ENCODE data around the gene C6orf89.
"Not testable (repeated sequence)": the region's sequence is repeated elsewhere in the genome, so short reads cannot be mapped to it uniquely, and the experiment has no call there.

The C6orf89 gene

DNA sequence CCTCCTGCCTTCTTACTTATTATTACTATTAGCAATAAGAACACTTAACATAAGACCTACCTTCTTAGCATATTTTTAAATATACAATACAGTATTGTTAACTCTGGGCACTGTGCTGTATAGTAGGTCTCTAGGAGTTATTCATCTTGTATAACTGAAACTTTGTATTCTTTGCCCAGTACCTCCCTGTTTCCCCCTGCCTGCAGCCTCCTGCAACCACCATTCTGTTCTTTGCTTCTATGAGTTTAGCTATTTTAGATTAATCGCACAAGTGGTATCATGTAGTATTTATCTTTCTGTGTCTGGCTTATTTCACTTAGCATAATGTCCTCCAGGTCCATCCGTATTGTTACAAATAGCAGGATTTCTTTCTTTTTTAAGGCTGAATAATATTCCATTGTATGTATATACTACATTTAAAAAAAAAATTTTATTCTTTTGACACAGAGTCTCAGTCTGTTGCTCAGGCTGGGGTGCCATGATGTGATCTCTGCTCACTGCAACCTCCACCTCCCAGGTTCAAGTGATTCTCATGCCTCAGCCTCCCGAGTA is 4.4 kb downstream of the C6orf89 start:
- TF ChIP-seq, protein P1, sequence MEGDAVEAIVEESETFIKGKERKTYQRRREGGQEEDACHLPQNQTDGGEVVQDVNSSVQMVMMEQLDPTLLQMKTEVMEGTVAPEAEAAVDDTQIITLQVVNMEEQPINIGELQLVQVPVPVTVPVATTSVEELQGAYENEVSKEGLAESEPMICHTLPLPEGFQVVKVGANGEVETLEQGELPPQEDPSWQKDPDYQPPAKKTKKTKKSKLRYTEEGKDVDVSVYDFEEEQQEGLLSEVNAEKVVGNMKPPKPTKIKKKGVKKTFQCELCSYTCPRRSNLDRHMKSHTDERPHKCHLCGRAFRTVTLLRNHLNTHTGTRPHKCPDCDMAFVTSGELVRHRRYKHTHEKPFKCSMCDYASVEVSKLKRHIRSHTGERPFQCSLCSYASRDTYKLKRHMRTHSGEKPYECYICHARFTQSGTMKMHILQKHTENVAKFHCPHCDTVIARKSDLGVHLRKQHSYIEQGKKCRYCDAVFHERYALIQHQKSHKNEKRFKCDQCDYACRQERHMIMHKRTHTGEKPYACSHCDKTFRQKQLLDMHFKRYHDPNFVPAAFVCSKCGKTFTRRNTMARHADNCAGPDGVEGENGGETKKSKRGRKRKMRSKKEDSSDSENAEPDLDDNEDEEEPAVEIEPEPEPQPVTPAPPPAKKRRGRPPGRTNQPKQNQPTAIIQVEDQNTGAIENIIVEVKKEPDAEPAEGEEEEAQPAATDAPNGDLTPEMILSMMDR (IDR thresholded peaks at IDR 0.05; ENCODE audit: low read depth, low read length), result no peak
- no peak for DNase-seq (ENCODE audit: extremely low read depth, low read depth)

DNA sequence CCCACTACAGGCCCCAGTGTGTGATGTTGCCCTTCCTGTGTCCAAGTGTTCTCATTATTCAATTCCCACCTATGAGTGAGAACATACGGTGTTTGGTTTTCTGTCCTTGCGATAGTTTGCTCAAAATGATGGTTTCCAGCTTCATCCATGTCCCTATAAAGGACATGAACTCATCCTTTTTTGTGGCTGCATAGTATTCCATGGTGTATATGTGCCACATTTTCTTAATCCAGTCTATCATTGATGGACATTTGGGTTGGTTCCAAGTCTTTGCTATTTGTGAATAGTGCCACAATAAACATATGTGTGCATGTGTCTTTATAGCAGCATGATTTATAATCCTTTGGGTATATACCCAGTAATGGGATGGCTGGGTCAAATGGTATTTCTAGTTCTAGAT is 5.4 kb downstream of the C6orf89 start:
- DNase-seq (ENCODE audit: extremely low read depth, low read depth), result not testable (repeated sequence)

DNA sequence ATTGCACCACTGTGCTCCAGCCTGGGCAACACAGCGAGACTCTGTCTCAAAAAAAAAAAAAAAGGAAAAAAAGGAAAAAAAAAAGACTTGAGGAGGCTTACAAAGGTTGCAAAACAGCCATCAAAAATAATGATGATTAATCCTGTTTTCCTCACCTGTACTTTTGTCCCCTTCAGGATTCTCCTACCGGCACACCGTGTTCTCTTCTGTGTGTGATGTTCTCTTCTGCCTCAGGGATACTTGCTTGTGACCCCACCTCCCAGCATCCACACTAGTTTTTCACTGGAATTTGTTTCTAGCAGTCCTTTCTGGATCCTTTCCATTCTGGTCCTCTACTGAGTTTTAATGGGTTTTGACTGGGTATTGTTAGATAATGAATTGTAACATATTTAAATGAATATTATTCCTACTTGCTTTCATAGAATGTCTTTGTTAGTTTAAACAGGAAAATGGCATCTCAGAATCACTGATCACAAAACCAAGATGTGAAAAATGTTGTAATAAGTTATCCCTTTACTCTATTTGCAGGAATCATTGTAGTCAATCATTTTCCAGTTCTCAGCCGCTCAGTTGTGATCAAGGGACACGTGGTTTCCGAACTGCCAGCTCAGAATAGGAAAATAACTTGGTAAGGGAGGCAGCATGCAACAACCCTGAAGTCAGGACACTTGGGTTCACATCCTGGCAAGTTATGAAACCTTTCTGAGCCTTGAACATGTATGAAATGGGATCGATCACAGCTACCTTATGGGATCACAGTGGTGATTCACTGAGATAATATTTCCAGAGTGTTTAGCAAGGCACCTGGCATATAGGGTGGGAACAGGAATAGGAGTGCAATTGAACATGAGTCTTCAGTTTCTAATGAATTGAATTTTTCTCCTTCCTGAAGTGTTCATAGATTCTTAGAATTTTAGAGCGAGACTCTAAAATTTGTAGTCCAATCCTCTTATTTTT is 8.5 kb downstream of the C6orf89 start:
- no peak for DNase-seq (ENCODE audit: extremely low read depth, low read depth)
- TF ChIP-seq, protein P1 (IDR thresholded peaks at IDR 0.05; ENCODE audit: low read depth, low read length), result no peak

DNA sequence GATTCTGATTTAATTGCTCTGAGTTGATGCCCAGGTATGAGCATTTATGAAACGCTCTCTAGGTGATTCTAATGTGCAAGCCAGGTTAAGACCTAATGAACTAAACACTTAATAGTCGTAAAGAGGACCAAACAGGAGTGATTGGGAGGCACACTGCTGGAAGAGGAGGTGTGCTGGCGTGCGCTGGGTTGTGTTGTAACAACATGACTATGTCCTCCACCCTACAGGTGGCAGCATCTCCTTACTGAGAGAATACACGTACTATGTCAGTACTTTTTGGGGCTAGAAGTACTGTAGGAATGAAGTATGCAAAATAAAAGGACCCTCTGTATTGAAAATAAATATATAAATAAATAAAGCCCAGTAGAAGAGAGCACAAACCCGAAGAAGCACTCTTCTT is 11.9 kb downstream of the C6orf89 start:
- TF ChIP-seq, protein P1 (IDR thresholded peaks at IDR 0.05; ENCODE audit: low read depth, low read length), result no peak; the same call in 1 of the 2 replicates
- DNase-seq (ENCODE audit: extremely low read depth, low read depth), result no peak

DNA sequence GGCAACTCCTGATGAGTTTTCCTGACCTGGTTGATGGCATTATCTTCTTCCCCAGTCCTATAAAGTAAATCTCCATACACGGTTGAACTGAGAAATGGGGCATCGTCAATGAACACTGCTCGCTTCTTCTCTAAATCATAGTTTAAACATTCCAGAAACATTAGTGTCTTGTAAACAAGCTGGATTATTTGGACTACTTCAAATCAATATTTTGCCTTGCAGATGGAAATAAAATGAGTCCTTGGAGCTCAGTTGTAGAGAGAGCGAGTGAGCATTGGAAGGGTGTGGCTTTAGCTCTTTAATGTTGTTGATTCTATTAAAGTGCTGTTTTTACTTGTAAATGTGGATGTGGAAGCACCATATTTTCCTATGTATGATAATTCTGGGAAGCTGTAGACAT is 18.4 kb downstream of the C6orf89 start:
- TF ChIP-seq, protein P1 (IDR thresholded peaks at IDR 0.05; ENCODE audit: low read depth, low read length), result no peak
- no peak for DNase-seq (ENCODE audit: extremely low read depth, low read depth)

GRCh38 chr6:36904851-36905393 is 19.2 kb downstream of the C6orf89 start:
- DNase-seq (ENCODE audit: extremely low read depth, low read depth), result no peak
- TF ChIP-seq, protein P1 (IDR thresholded peaks at IDR 0.05; ENCODE audit: low read depth, low read length), result no peak

DNA sequence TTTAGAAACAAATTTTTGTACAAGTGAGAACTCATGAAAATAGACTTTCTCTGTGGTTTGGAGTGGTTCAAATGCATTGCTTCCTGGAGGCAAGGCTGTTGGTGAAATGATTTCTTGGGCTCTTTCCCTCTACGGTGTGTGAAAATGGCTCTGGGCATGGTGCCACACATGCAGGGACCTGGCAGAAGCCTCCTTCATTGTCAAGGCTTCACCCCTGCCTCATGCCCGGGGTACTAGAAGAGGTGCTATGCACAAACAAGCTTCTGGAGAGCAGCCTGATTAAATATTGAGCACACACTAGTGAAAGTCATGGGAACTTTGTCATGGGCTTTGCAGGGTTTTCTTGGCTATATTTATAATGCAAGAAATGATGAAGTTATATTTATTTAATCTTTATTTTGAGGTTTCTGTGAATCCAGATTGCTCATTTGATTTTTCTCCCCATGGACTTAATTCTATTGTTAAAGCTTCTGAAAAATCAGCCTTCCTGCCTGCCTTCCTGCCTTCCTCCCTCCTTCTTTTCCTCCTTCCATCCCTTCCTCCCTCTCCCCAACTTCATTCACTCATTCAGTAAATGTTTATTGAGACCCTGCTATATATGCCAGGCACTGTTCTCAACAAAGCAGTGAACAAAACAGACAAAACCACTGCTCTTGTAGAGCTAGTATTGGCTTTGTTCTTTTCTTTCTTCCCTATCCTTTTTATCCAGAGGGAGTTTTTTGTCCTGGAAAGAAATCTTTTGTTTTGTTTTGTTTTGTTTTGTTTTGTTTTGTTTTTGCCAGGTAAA is 21.0 kb downstream of the C6orf89 start:
- DNase-seq (ENCODE audit: extremely low read depth, low read depth), result no peak
- TF ChIP-seq, protein P1 (IDR thresholded peaks at IDR 0.05; ENCODE audit: low read depth, low read length), result no peak

Measured in AG09319 (cell line).